ENCODE data around the gene SREBF2.

The SREBF2 gene

GRCh38 chr22:41841085-41841712, 8.3 kb downstream of the SREBF2 start:
- peaks cover 53% of the 10 kb centered on the region for H3K4me1 Mint-ChIP-seq
- H3K4me3 Mint-ChIP-seq, result no peak overlapping the region
- peaks cover 34% of the 10 kb centered on the region for H3K36me3 Mint-ChIP-seq (ENCODE audit: low read depth)
- TF ChIP-seq CTCF (IDR thresholded peaks at IDR 0.05; ENCODE audit: unreplicated experiment in 3 of 3), result no peak
- no peaks in the 10 kb centered on the region for H3K9me3 Mint-ChIP-seq
- H3K27ac Mint-ChIP-seq, result peak overlapping the region in 1 of 3 experiments; percentile 40
- no peaks in the 10 kb centered on the region for H3K27me3 Mint-ChIP-seq (ENCODE audit: low read depth)

- Mint-ChIP-seq H3K9me3 (no peaks in the 10 kb centered on the region), H3K27ac (no peak overlapping the region), H3K4me3 (no peak overlapping the region), H3K27me3 (ENCODE audit: low read depth) (no peaks in the 10 kb centered on the region), H3K36me3 (ENCODE audit: low read depth) (peaks cover 20% of the 10 kb centered on the region), H3K4me1 (peaks cover 50% of the 10 kb centered on the region)
- TF ChIP-seq CTCF (IDR thresholded peaks at IDR 0.05; ENCODE audit: unreplicated experiment in 3 of 3), result no peak
Observed at GRCh38 chr22:41842996-41843970, 10.4 kb downstream of the SREBF2 start.

GRCh38 chr22:41844036-41844435, 11.1 kb downstream of the SREBF2 start:
- Mint-ChIP-seq H3K36me3 (ENCODE audit: low read depth) (peaks cover 18% of the 10 kb centered on the region), H3K9me3 (no peaks in the 10 kb centered on the region), H3K4me1 (peaks cover 45% of the 10 kb centered on the region), H3K27ac (peak overlapping the region; percentile 37 to 66 (median 41)), H3K4me3 (no peak overlapping the region), H3K27me3 (ENCODE audit: low read depth) (no peaks in the 10 kb centered on the region)
- no peak for TF ChIP-seq CTCF (IDR thresholded peaks at IDR 0.05; ENCODE audit: unreplicated experiment in 3 of 3)

GRCh38 chr22:41844513-41844912, 11.6 kb downstream of the SREBF2 start:
- H3K9me3 Mint-ChIP-seq, result no peaks in the 10 kb centered on the region
- H3K4me1 Mint-ChIP-seq, result peaks cover 41% of the 10 kb centered on the region
- H3K4me3 Mint-ChIP-seq, result no peak overlapping the region
- peaks cover 13% of the 10 kb centered on the region for H3K36me3 Mint-ChIP-seq (ENCODE audit: low read depth)
- peak overlapping the region; percentile 37 to 66 (median 41) for H3K27ac Mint-ChIP-seq
- H3K27me3 Mint-ChIP-seq (ENCODE audit: low read depth), result no peaks in the 10 kb centered on the region
- TF ChIP-seq CTCF (IDR thresholded peaks at IDR 0.05; ENCODE audit: unreplicated experiment in 3 of 3), result no peak

- Mint-ChIP-seq H3K27ac (peak overlapping the region; percentile 26 to 30 (median 29)), H3K27me3 (ENCODE audit: low read depth) (no peaks in the 10 kb centered on the region)
Observed at GRCh38 chr22:41845380-41846267, 12.7 kb downstream of the SREBF2 start.

More at GRCh38 chr22:41845380-41846267, 12.7 kb downstream of the SREBF2 start:
- Mint-ChIP-seq H3K4me1 (peaks cover 36% of the 10 kb centered on the region), H3K9me3 (no peaks in the 10 kb centered on the region), H3K36me3 (ENCODE audit: low read depth) (peaks cover 7% of the 10 kb centered on the region), H3K4me3 (no peak overlapping the region)
- no peak for TF ChIP-seq CTCF (IDR thresholded peaks at IDR 0.05; ENCODE audit: unreplicated experiment in 3 of 3)

Measured in nephron (organoid).